AG04450 (cell line): ENCODE data around the gene DMD. TPM values are rescaled to one million over a fixed set of nuclear protein-coding genes. Genes with fewer than 3 reads are reported as not detected.

ENCODE experiments used
- CTCF ChIA-PET: fragments of 300-600, 350-600 bp; formaldehyde crosslinking; extraction: SDS; loops from one replicate; lab custom pipeline; 2022; ENCODE audit warnings: antibody characterized with exemption, inconsistent platforms; lab: Charles Lee
- POLR2A ChIA-PET: fragments of 350-600 bp; formaldehyde crosslinking; extraction: SDS; loops from one replicate; lab custom pipeline; 2021; ENCODE audit warnings: antibody characterized with exemption, inconsistent platforms; lab: Yijun Ruan, JAX
- DNase-seq: peaks from one replicate; pipeline ENCODE4 v3.0.0-alpha.2; 2011; ENCODE audit warnings: low read depth, low spot score
- H3K27ac ChIP-seq: one replicate; pipeline ENCODE4 v1.5.1; 2012; ENCODE audit warnings: low read depth, low read length, control low read depth
- H3K27me3 ChIP-seq: one replicate; pipeline ENCODE4 v1.6.0; 2012; ENCODE audit warnings: low read length; ENCODE audit not compliant: control insufficient read depth, insufficient read depth
- H3K4me3 ChIP-seq: 2 replicates; pipeline ENCODE4 v1.5.1; 2011; ENCODE audit warnings: mild to moderate bottlenecking, low read depth, low read length, control low read depth
- H3K9me3 ChIP-seq: 2 replicates; pipeline ENCODE4 v1.5.1; 2012; ENCODE audit warnings: low read length; ENCODE audit not compliant: control insufficient read depth, insufficient read depth
- CTCF ChIP-seq: IDR thresholded peaks from 2 replicates; pipeline ENCODE4 v1.5.1; 2011; ENCODE audit warnings: low read depth, low read length, control low read depth, inconsistent platforms
- polyA plus RNA-seq: library from polyadenylated mRNA; depleted of rRNA; stranded (reverse); fragments of >200 nt; gene quantifications from 2 replicates; pipeline ENCODE4 v1.2.3, GENCODE V29; 2011

The DMD gene
- polyA plus RNA-seq, 1 experiment: 7.6 TPM

- no peaks in the 10 kb centered on the region for H3K27me3 ChIP-seq
- POLR2A ChIA-PET: no interaction called here
- TF ChIP-seq CTCF: no peak
- CTCF ChIA-PET: no interaction called here
- DNase-seq: no peak
- no peak overlapping the region for H3K4me3 ChIP-seq
- no peak overlapping the region for H3K27ac ChIP-seq
- H3K9me3 ChIP-seq: no peaks in the 10 kb centered on the region
These were observed 1834.8 kb downstream of the DMD start for GRCh38 chrX:31376408-31377022.

GRCh38 chrX:31374786-31375185, 1836.6 kb downstream of the DMD start:
- Histone ChIP-seq H3K9me3 (no peaks in the 10 kb centered on the region), H3K4me3 (no peak overlapping the region), H3K27ac (no peak overlapping the region), H3K27me3 (no peaks in the 10 kb centered on the region)
- TF ChIP-seq CTCF: no peak
- ChIA-PET CTCF (no interaction called here), POLR2A (no interaction called here)
- no peak for DNase-seq

GRCh38 chrX:31371956-31372355, 1839.4 kb downstream of the DMD start:
- no peak overlapping the region for H3K4me3 ChIP-seq
- no peak for DNase-seq
- no peaks in the 10 kb centered on the region for H3K9me3 ChIP-seq
- H3K27me3 ChIP-seq: no peaks in the 10 kb centered on the region
- TF ChIP-seq CTCF: no peak
- no peak overlapping the region for H3K27ac ChIP-seq
- CTCF ChIA-PET: no interaction called here
- POLR2A ChIA-PET: no interaction called here

- Histone ChIP-seq H3K27me3 (no peaks in the 10 kb centered on the region), H3K9me3 (no peaks in the 10 kb centered on the region), H3K4me3 (no peak overlapping the region), H3K27ac (no peak overlapping the region)
- no peak for TF ChIP-seq CTCF
- no peak for DNase-seq
- ChIA-PET CTCF (no interaction called here), POLR2A (no interaction called here)
These were observed 1843.5 kb downstream of the DMD start for GRCh38 chrX:31367816-31368215.

- Histone ChIP-seq H3K27ac (no peak overlapping the region), H3K9me3 (no peaks in the 10 kb centered on the region), H3K27me3 (no peaks in the 10 kb centered on the region), H3K4me3 (no peak overlapping the region)
- CTCF ChIA-PET: no interaction called here
- no peak for TF ChIP-seq CTCF
- POLR2A ChIA-PET: no interaction called here
- no peak for DNase-seq
These were observed 1845.3 kb downstream of the DMD start for GRCh38 chrX:31366041-31366440.
